Measurements from ENCODE around the gene SNTN.
"Not testable (repeated sequence)": the region's sequence is repeated elsewhere in the genome, so short reads cannot be mapped to it uniquely, and the experiment has no call there.

Gene SNTN

GRCh38 chr3:63652066-63652725, at the start of gene SNTN:
Gene SNTN, plus strand, starts transcription at chr3:63652675. Its CDS starts 13 bp downstream, at chr3:63652688.
- DNase-seq = no peak

- no peak for DNase-seq
Measured at GRCh38 chr3:63607716-63608115, 44.8 kb upstream of the SNTN start.

- DNase-seq = no peak
Measured at GRCh38 chr3:63609408-63609807, 43.1 kb upstream of the SNTN start.

- no peak for DNase-seq
Measured at GRCh38 chr3:63609834-63610233, 42.6 kb upstream of the SNTN start.

- DNase-seq = no peak
Measured at GRCh38 chr3:63611382-63611781, 41.1 kb upstream of the SNTN start.

GRCh38 chr3:63613561-63613960, 38.9 kb upstream of the SNTN start:
- no peak for DNase-seq

- DNase-seq = no peak
Measured at GRCh38 chr3:63617391-63617790, 35.1 kb upstream of the SNTN start.

GRCh38 chr3:63624941-63625560, 27.4 kb upstream of the SNTN start:
- DNase-seq = no peak

- DNase-seq = no peak
Measured at GRCh38 chr3:63631670-63632069, 20.8 kb upstream of the SNTN start.

GRCh38 chr3:63635186-63635585, 17.3 kb upstream of the SNTN start:
- no peak for DNase-seq

- DNase-seq = no peak
Measured at GRCh38 chr3:63639806-63640205, 12.7 kb upstream of the SNTN start.

- DNase-seq = no peak
Measured at GRCh38 chr3:63642488-63642887, 10.0 kb upstream of the SNTN start.

- DNase-seq = no peak
Measured at GRCh38 chr3:63644212-63644797, 8.2 kb upstream of the SNTN start.

- not testable (repeated sequence) for DNase-seq
Measured at GRCh38 chr3:63644928-63645781, 7.3 kb upstream of the SNTN start.

GRCh38 chr3:63654211-63654610, 1.7 kb downstream of the SNTN start:
- DNase-seq = no peak

- no peak for DNase-seq
Measured at GRCh38 chr3:63654931-63655330, 2.5 kb downstream of the SNTN start.

GRCh38 chr3:63655519-63655918, 3.0 kb downstream of the SNTN start:
- DNase-seq = no peak

GRCh38 chr3:63656786-63657185, 4.3 kb downstream of the SNTN start:
- DNase-seq = no peak

- no peak for DNase-seq
Measured at GRCh38 chr3:63661242-63661641, 8.8 kb downstream of the SNTN start.

GRCh38 chr3:63662011-63662410, 9.5 kb downstream of the SNTN start:
- no peak for DNase-seq

GRCh38 chr3:63662500-63662899, 10.0 kb downstream of the SNTN start:
- DNase-seq = no peak

GRCh38 chr3:63670544-63670943, 18.1 kb downstream of the SNTN start:
- DNase-seq = no peak

GRCh38 chr3:63673111-63673510, 20.6 kb downstream of the SNTN start:
- no peak for DNase-seq

- no peak for DNase-seq
Measured at GRCh38 chr3:63674586-63674985, 22.1 kb downstream of the SNTN start.

All from NCI-H2107 (cell line).